Neuronal stem cell (in vitro differentiated cells): Measurements from ENCODE around the gene PAFAH2.

Experiments
- DNase-seq: peaks from one replicate; pipeline ENCODE4 v3.0.0-alpha.2; 2013; ENCODE audit warnings: low spot score
- H2AFZ ChIP-seq: one replicate; pipeline ENCODE4 v1.6.1; 2013; ENCODE audit warnings: mild to moderate bottlenecking, low read length, inconsistent platforms
- H2AK5ac ChIP-seq: 2 replicates; pipeline ENCODE4 v1.6.1; 2013; ENCODE audit warnings: low read depth, mild to moderate bottlenecking, inconsistent platforms, low read length, moderate library complexity, mixed read lengths
- H2BK120ac ChIP-seq: 2 replicates; pipeline ENCODE4 v1.6.1; 2013; ENCODE audit warnings: low read depth, mild to moderate bottlenecking, inconsistent platforms, low read length, moderate library complexity, mixed read lengths
- H2BK12ac ChIP-seq: one replicate; pipeline ENCODE4 v1.6.1; 2013; ENCODE audit warnings: low read length, inconsistent platforms
- H2BK15ac ChIP-seq: 2 replicates; pipeline ENCODE4 v1.6.1; 2013; ENCODE audit warnings: mild to moderate bottlenecking, low read length, inconsistent platforms, mixed read lengths
- H2BK5ac ChIP-seq: one replicate; pipeline ENCODE4 v1.6.1; 2013; ENCODE audit warnings: inconsistent platforms, mild to moderate bottlenecking, low read length, moderate library complexity
- H3K14ac ChIP-seq: one replicate; pipeline ENCODE4 v1.6.1; 2013; ENCODE audit warnings: low read length, inconsistent platforms
- H3K18ac ChIP-seq: 2 replicates; pipeline ENCODE4 v1.6.1; 2013; ENCODE audit warnings: low read length, inconsistent platforms
- H3K23ac ChIP-seq: 2 replicates; pipeline ENCODE4 v1.6.1; 2013; ENCODE audit warnings: low read depth, mild to moderate bottlenecking, mixed read lengths, low read length, inconsistent platforms; ENCODE audit not compliant: poor library complexity
- H3K27ac ChIP-seq: replicated peaks from 3 replicates; pipeline ENCODE4 v1.5.1; 2013; ENCODE audit warnings: low read length, inconsistent platforms
- H3K27me3 ChIP-seq, 3 experiments: 2 replicates each; pipeline ENCODE4 v1.6.1; 2013; ENCODE audit warnings: low read length in 3 of 3, mild to moderate bottlenecking in 2 of 3, inconsistent platforms in 1 of 3, low read depth in 1 of 3, mixed read lengths in 1 of 3, moderate library complexity in 1 of 3; ENCODE audit not compliant: control insufficient read depth in 3 of 3, insufficient read depth in 3 of 3
- H3K36me3 ChIP-seq, 2 donors: replicated peaks in 1 of 2; 2 replicates each; pipeline ENCODE4 v1.6.1; 2013; ENCODE audit warnings: low read length in 2 of 2; ENCODE audit not compliant: control insufficient read depth in 2 of 2, insufficient read depth in 2 of 2
- H3K4ac ChIP-seq: 2 replicates; pipeline ENCODE4 v1.6.1; 2013; ENCODE audit warnings: inconsistent platforms, mild to moderate bottlenecking, low read length, moderate library complexity
- H3K4me1 ChIP-seq, 2 donors: 1 replicate in 1 of 2; 2 replicates in 1 of 2; pipeline ENCODE4 v1.6.1; 2013; ENCODE audit warnings: low read length in 2 of 2, low read depth in 1 of 2; ENCODE audit not compliant: control insufficient read depth in 2 of 2, insufficient read depth in 1 of 2
- H3K4me2 ChIP-seq: one replicate; pipeline ENCODE4 v1.6.1; 2013; ENCODE audit warnings: mild to moderate bottlenecking, low read length, inconsistent platforms; ENCODE audit not compliant: insufficient read depth, poor library complexity, severe bottlenecking
- H3K4me3 ChIP-seq, 2 donors: 2 replicates each; pipeline ENCODE4 v1.5.1; 2013; ENCODE audit warnings: low read length in 2 of 2, mild to moderate bottlenecking in 2 of 2, inconsistent platforms in 1 of 2, moderate library complexity in 1 of 2
- H3K79me1 ChIP-seq: one replicate; pipeline ENCODE4 v1.6.1; 2013; ENCODE audit warnings: low read depth, mild to moderate bottlenecking, inconsistent platforms, low read length, moderate library complexity
- H3K9ac ChIP-seq: one replicate; pipeline ENCODE4 v1.6.1; 2013; ENCODE audit warnings: mild to moderate bottlenecking, low read depth, low read length, inconsistent platforms; ENCODE audit not compliant: poor library complexity
- H3K9me3 ChIP-seq, 2 donors: replicated peaks in 1 of 2; 2 replicates each; pipeline versions ENCODE3 to v1.6.1; 2013; ENCODE audit warnings: low read length in 2 of 2, mild to moderate bottlenecking in 2 of 2, inconsistent platforms in 1 of 2, low read depth in 1 of 2, mixed read lengths in 1 of 2, moderate library complexity in 1 of 2; ENCODE audit not compliant: control insufficient read depth in 2 of 2, insufficient read depth in 1 of 2
- H4K8ac ChIP-seq: one replicate; pipeline ENCODE4 v1.6.1; 2013; ENCODE audit warnings: low read depth, mild to moderate bottlenecking, inconsistent platforms, low read length, moderate library complexity
- H4K91ac ChIP-seq: one replicate; pipeline ENCODE4 v1.6.1; 2013; ENCODE audit warnings: low read length, low read depth, mild to moderate bottlenecking, inconsistent platforms; ENCODE audit not compliant: poor library complexity
- WGBS, 2 donors: extraction: QIAGEN DNeasy Blood & Tissue Kit; methylation state at CpG; one replicate each; pipeline ENCODE4 v1.1.7; 2013; ENCODE audit warnings: missing lambda C conversion rate in 2 of 2, mixed read lengths in 1 of 2; ENCODE audit not compliant: insufficient read length in 2 of 2, insufficient replicate concordance in 1 of 2; ENCODE audit errors: extremely low coverage in 2 of 2; 5-methylcytosine and 5-hydroxymethylcytosine counted together

PAFAH2 gene

DNA sequence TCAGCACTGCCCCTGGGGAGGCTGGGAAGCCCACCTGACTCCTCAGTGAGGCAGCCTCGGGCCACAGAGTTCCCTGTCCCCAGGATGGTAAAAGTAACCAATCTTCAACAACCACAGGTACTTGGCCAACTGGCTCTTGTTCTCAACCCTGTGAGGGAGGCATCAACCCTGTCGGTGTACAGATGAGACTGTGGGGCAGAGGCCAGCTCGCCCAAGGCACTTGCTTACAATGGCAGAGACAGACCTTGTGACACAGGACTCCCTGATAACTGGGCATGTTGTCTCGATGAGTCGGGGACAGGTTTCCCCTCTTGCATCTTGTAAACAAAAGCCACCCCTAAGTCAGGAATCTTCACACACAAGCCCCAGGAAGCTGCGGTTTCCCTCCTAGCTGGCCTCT lies 40.0 kb upstream of the PAFAH2 start:
- peak overlapping the region; percentile 40 for H3K18ac ChIP-seq
- H2AK5ac ChIP-seq: peak overlapping the region; percentile 56
- H2BK5ac ChIP-seq: no peak overlapping the region
- H3K27me3 ChIP-seq: peaks cover 0 to 49% (median 17%) of the 10 kb centered on the region in 3 experiments
- no CpG with 5 or more reads among the region's 6 CpGs for WGBS, 2 donors
- no peak overlapping the region for H3K4me3 ChIP-seq
- peak overlapping the region; percentile 42 for H2BK15ac ChIP-seq
- no peak overlapping the region for H2BK120ac ChIP-seq
- no peak for DNase-seq
- H2AFZ ChIP-seq: no peak overlapping the region
- no peak overlapping the region for H4K91ac ChIP-seq
- H3K36me3 ChIP-seq: no peaks in the 10 kb centered on the region
- H2BK12ac ChIP-seq: no peak overlapping the region
- H3K9ac ChIP-seq: no peak overlapping the region
- H3K23ac ChIP-seq: no peak overlapping the region
- no peak overlapping the region for H3K14ac ChIP-seq
- H3K4ac ChIP-seq: peak overlapping the region; percentile 80
- no peaks in the 10 kb centered on the region for H3K9me3 ChIP-seq
- H3K4me2 ChIP-seq: no peak overlapping the region
- peaks cover 8 to 10% of the 10 kb centered on the region in 2 donors for H3K4me1 ChIP-seq
- H3K27ac ChIP-seq: no peak overlapping the region
- H4K8ac ChIP-seq: no peak overlapping the region
- H3K79me1 ChIP-seq: no peaks in the 10 kb centered on the region

DNA sequence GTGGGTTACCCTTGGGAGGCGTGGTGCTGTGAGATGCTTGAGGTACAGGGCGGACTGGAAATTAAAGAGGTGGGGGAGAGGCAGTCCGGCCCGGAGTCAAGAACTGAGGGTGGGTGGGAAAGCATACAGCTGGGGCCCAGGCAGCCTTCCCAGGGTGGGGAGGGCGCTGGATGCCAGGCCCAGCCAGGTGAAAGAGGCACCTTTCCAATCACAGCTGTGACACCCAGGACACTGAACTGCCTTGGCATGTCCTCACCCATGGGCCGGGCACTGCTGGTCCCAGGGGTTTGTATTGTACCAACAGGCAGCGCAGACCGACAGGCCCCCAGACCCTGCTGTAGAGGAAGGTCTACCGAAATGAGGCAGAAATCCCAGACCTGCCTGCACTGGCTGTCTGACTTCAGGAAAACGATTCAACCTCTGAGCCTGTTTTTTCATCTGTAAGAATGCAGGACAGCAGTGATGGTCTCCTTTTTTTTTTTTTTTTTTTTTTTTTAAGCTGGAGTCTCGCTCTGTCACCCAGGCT lies 39.0 kb upstream of the PAFAH2 start:
- Histone ChIP-seq H3K4me2 (no peak overlapping the region), H3K27ac (no peak overlapping the region)
- no peak for DNase-seq

GRCh38 chr1:26035959-26036755 lies 38.3 kb upstream of the PAFAH2 start:
- H3K4me1 ChIP-seq: peaks cover 8 to 10% of the 10 kb centered on the region in 2 donors
- H3K27me3 ChIP-seq: peaks cover 0 to 34% (median 11%) of the 10 kb centered on the region in 3 experiments
- H2AFZ ChIP-seq: peak overlapping the region; percentile 94
- no peak overlapping the region for H4K8ac ChIP-seq
- no peak overlapping the region for H3K4ac ChIP-seq
- H3K9ac ChIP-seq: peak overlapping the region; percentile 89
- H3K27ac ChIP-seq: no peak overlapping the region
- H3K9me3 ChIP-seq: no peaks in the 10 kb centered on the region
- no peak overlapping the region for H4K91ac ChIP-seq
- no CpG with 5 or more reads among the region's 39 CpGs for WGBS, 2 donors
- H2BK120ac ChIP-seq: no peak overlapping the region
- DNase-seq: peak; percentile 81
- H3K4me2 ChIP-seq: peak overlapping the region; percentile 99
- H2BK12ac ChIP-seq: no peak overlapping the region
- H2BK15ac ChIP-seq: peak overlapping the region; percentile 72
- H2AK5ac ChIP-seq: peak overlapping the region; percentile 33
- H3K23ac ChIP-seq: peak overlapping the region; percentile 99
- no peaks in the 10 kb centered on the region for H3K36me3 ChIP-seq
- H3K18ac ChIP-seq: peak overlapping the region; percentile 99
- H2BK5ac ChIP-seq: peak overlapping the region; percentile 82
- no peaks in the 10 kb centered on the region for H3K79me1 ChIP-seq
- peak overlapping the region; percentile 63 for H3K14ac ChIP-seq
- H3K4me3 ChIP-seq: peak overlapping the region; percentile 64 to 94

More for the DNA sequence above, 39.0 kb upstream of the PAFAH2 start:
- peaks cover 8 to 10% of the 10 kb centered on the region in 2 donors for H3K4me1 ChIP-seq
- H3K14ac ChIP-seq: no peak overlapping the region
- peak overlapping the region; percentile 9 for H2BK5ac ChIP-seq
- H2AK5ac ChIP-seq: peak overlapping the region; percentile 33
- H4K91ac ChIP-seq: no peak overlapping the region
- no peak overlapping the region for H2AFZ ChIP-seq
- peak overlapping the region in 1 of 2 donors; percentile 41 for H3K4me3 ChIP-seq
- no peak overlapping the region for H3K18ac ChIP-seq
- WGBS, 2 donors: no CpG with 5 or more reads among the region's 11 CpGs
- H3K36me3 ChIP-seq: no peaks in the 10 kb centered on the region
- H2BK12ac ChIP-seq: no peak overlapping the region
- H3K9me3 ChIP-seq: no peaks in the 10 kb centered on the region
- no peak overlapping the region for H4K8ac ChIP-seq
- H3K4ac ChIP-seq: no peak overlapping the region
- H3K79me1 ChIP-seq: no peaks in the 10 kb centered on the region
- H3K9ac ChIP-seq: no peak overlapping the region
- peak overlapping the region; percentile 6 for H2BK15ac ChIP-seq
- peak overlapping the region; percentile 99 for H3K23ac ChIP-seq
- no peak overlapping the region for H2BK120ac ChIP-seq
- H3K27me3 ChIP-seq: peaks cover 0 to 40% (median 12%) of the 10 kb centered on the region in 3 experiments
